Astrocyte (in vitro differentiated cells and primary cell): ENCODE measurements around the gene MTCH2.

ENCODE experiments used
- EZH2 ChIP-seq: IDR thresholded peaks from 2 replicates; pipeline ENCODE4 v1.6.1; 2012; ENCODE audit warnings: mild to moderate bottlenecking, low read length, inconsistent platforms; ENCODE audit not compliant: insufficient read depth
- TF ChIP-seq, protein P1 (sequence below): IDR thresholded peaks from 2 replicates; pipeline ENCODE4 v1.5.1; 2011; ENCODE audit warnings: low read depth, mild to moderate bottlenecking, inconsistent platforms, low read length, moderate library complexity; ENCODE audit not compliant: insufficient read depth

DNA sequence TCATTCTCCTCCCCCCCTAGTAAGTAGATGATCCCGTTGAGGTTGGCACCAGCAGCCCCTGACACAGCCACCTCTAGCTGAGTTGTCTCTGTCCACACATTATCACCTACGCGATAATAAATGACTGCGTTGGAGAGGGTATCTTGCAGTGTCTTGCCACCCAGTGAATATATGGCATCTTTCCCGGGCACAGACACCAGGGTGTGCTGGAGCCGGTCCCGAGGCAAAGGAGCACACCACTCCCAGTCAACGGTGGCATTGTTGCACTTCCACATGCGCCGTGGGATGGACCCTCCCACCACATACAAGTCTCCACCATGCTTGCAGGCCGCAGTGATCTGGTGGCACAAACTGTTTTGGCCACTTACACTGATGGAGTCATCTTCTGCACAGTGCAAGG, 69.0 kb downstream of the MTCH2 start:
- TF ChIP-seq, protein P1, sequence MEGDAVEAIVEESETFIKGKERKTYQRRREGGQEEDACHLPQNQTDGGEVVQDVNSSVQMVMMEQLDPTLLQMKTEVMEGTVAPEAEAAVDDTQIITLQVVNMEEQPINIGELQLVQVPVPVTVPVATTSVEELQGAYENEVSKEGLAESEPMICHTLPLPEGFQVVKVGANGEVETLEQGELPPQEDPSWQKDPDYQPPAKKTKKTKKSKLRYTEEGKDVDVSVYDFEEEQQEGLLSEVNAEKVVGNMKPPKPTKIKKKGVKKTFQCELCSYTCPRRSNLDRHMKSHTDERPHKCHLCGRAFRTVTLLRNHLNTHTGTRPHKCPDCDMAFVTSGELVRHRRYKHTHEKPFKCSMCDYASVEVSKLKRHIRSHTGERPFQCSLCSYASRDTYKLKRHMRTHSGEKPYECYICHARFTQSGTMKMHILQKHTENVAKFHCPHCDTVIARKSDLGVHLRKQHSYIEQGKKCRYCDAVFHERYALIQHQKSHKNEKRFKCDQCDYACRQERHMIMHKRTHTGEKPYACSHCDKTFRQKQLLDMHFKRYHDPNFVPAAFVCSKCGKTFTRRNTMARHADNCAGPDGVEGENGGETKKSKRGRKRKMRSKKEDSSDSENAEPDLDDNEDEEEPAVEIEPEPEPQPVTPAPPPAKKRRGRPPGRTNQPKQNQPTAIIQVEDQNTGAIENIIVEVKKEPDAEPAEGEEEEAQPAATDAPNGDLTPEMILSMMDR, result no peak
- no peak for TF ChIP-seq EZH2
